ENCODE results near the gene XRCC2.

DNA sequence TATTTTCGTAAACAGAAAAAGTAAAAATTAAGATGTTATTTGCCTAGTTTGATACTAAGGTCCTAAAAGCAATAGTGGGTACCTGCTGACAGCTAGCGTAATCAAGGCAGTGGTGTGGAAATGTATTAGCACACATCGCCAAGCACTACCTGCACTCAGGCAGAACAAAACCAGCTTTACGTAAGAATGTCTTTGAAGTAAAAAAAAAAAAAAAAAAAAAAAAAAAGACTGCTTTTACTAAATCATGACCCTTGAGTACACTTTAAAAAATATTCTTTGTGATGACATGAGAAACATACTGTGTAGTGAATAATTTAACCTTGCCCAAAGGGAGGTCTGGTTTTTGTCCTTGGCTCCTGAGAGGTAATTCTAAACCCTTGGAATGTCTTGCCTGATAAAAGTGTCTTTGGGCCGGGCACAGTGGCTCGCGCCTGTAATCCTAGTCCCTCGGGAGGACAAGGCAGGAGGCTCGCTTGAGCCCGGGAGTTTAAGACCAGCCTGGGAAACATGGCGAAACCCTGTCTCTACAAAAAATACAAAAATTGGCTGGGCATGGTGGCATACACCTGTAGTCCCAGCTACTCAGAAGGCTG is 12.7 kb downstream of the XRCC2 start:
- TF ChIP-seq EP300 (IDR thresholded peaks at IDR 0.05) (no peak), POLR2A (IDR thresholded peaks at IDR 0.05) (no peak)
- TF ChIP-seq, protein P1, sequence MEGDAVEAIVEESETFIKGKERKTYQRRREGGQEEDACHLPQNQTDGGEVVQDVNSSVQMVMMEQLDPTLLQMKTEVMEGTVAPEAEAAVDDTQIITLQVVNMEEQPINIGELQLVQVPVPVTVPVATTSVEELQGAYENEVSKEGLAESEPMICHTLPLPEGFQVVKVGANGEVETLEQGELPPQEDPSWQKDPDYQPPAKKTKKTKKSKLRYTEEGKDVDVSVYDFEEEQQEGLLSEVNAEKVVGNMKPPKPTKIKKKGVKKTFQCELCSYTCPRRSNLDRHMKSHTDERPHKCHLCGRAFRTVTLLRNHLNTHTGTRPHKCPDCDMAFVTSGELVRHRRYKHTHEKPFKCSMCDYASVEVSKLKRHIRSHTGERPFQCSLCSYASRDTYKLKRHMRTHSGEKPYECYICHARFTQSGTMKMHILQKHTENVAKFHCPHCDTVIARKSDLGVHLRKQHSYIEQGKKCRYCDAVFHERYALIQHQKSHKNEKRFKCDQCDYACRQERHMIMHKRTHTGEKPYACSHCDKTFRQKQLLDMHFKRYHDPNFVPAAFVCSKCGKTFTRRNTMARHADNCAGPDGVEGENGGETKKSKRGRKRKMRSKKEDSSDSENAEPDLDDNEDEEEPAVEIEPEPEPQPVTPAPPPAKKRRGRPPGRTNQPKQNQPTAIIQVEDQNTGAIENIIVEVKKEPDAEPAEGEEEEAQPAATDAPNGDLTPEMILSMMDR (IDR thresholded peaks at IDR 0.05) = no peak
